Endothelial cell of umbilical vein (primary cell): ENCODE data around the gene SLC19A1. TPM values are rescaled to one million over a fixed set of nuclear protein-coding genes. Genes with fewer than 3 reads are reported as not detected.

Experiments used
- BruUV-seq: library from RNA; stranded (reverse); fragments of 400-500 nt; replicated peaks from 2 replicates; lab custom pipeline; 2021; lab: Mats Ljungman, UMichigan
- CTCF ChIA-PET: fragments of 300-600, 350-600 bp; sonication (Branson Sonifier 250); formaldehyde crosslinking; loops from one replicate; lab custom pipeline; 2021; ENCODE audit warnings: antibody characterized with exemption, inconsistent platforms; lab: Charles Lee
- POLR2A ChIA-PET: fragments of 300-600, 350-600 bp; sonication (Branson Sonifier 250); formaldehyde crosslinking; loops from one replicate; lab custom pipeline; 2021; ENCODE audit warnings: antibody characterized with exemption, inconsistent platforms; lab: Charles Lee
- DNase-seq: peaks from one replicate; pipeline ENCODE4 v3.0.0-alpha.2; 2011; ENCODE audit warnings: low read depth, low spot score
- FAIRE-seq: peaks from 2 replicates; lab custom pipeline; 2011; peaks lifted over from hg19 to GRCh38; lab: Jason Lieb, UNC
- H2AFZ ChIP-seq: 2 replicates; pipeline ENCODE4 v1.6.0; 2012; ENCODE audit warnings: low read depth, low read length, control low read depth, inconsistent platforms
- H3K27ac ChIP-seq: 2 replicates; pipeline ENCODE4 v1.5.1; 2011; ENCODE audit warnings: low read depth, mild to moderate bottlenecking, control low read depth, low read length, moderate library complexity; ENCODE audit not compliant: insufficient read depth
- H3K27me3 ChIP-seq, 2 experiments: 2 replicates each; pipeline versions ENCODE4 v1.6.0 to v1.6.1; 2011; ENCODE audit warnings: low read length in 2 of 2, mixed read lengths in 1 of 2; ENCODE audit not compliant: control insufficient read depth in 2 of 2, insufficient read depth in 2 of 2
- H3K36me3 ChIP-seq, 2 experiments: 2 replicates in 1 of 2; 3 replicates in 1 of 2; pipeline ENCODE4 v1.5.1; 2011; ENCODE audit warnings: low read length in 2 of 2, mild to moderate bottlenecking in 1 of 2, moderate library complexity in 1 of 2; ENCODE audit not compliant: control insufficient read depth in 2 of 2, insufficient read depth in 2 of 2; ENCODE audit errors: extremely low read depth in 1 of 2
- H3K4me1 ChIP-seq: 3 replicates; pipeline ENCODE4 v1.5.1; 2011; ENCODE audit warnings: mild to moderate bottlenecking, low read length; ENCODE audit not compliant: control insufficient read depth, insufficient read depth; ENCODE audit errors: extremely low read depth
- H3K4me2 ChIP-seq: 2 replicates; pipeline ENCODE4 v1.6.1; 2011; ENCODE audit warnings: low read length, control low read depth, mixed read lengths; ENCODE audit not compliant: insufficient read depth
- H3K4me3 ChIP-seq, 3 experiments: fragments of 200-600 bp in 1 of 3; sonication (generic), shearing (Covaris generic) in 1 of 3; replicated peaks in 1 of 3; 2 replicates each; pipeline ENCODE4 v1.5.1; 2011 to 2016; ENCODE audit warnings: control low read depth in 3 of 3, low read length in 3 of 3, mild to moderate bottlenecking in 2 of 3, inconsistent platforms in 1 of 3, low read depth in 1 of 3, moderate library complexity in 1 of 3; ENCODE audit not compliant: insufficient read depth in 1 of 3
- H3K79me2 ChIP-seq: 2 replicates; pipeline ENCODE4 v1.6.0; 2012; ENCODE audit warnings: low read length, inconsistent platforms; ENCODE audit not compliant: control insufficient read depth, insufficient read depth
- H3K9ac ChIP-seq: replicated peaks from 2 replicates; pipeline ENCODE3; 2011; ENCODE audit warnings: low read length, control low read depth; ENCODE audit not compliant: insufficient read depth; ENCODE audit errors: extremely low read depth
- H3K9me1 ChIP-seq: replicated peaks from 3 replicates; pipeline ENCODE4 v1.6.0; 2011; ENCODE audit warnings: mild to moderate bottlenecking, low read length; ENCODE audit not compliant: control insufficient read depth, insufficient read depth; ENCODE audit errors: extremely low read depth
- H3K9me3 ChIP-seq: replicated peaks from 2 replicates; pipeline ENCODE4 v1.5.1; 2012; ENCODE audit warnings: low read length, inconsistent platforms; ENCODE audit not compliant: control insufficient read depth, insufficient read depth
- H4K20me1 ChIP-seq: replicated peaks from 2 replicates; pipeline ENCODE3; 2011; ENCODE audit warnings: mild to moderate bottlenecking, low read length; ENCODE audit not compliant: control insufficient read depth, insufficient read depth; ENCODE audit errors: extremely low read depth
- CTCF ChIP-seq, 2 donors: IDR thresholded peaks; 1 replicate in 1 of 2; 2 replicates in 1 of 2; pipeline ENCODE4 v1.5.1; 2011; ENCODE audit warnings: low read length in 2 of 2, mild to moderate bottlenecking in 2 of 2, moderate library complexity in 2 of 2, control low read depth in 1 of 2, inconsistent platforms in 1 of 2, low read depth in 1 of 2; ENCODE audit not compliant: insufficient read depth in 1 of 2; ENCODE audit errors: extremely low read depth in 1 of 2
- EZH2 ChIP-seq: IDR thresholded peaks from 2 replicates; pipeline ENCODE4 v1.6.1; 2012; ENCODE audit warnings: borderline replicate concordance, low read depth, mild to moderate bottlenecking, moderate library complexity, low read length, inconsistent platforms; ENCODE audit not compliant: severe bottlenecking
- FOS ChIP-seq: IDR thresholded peaks from 2 replicates; pipeline ENCODE4 v1.6.1; 2011; ENCODE audit warnings: mild to moderate bottlenecking, low read length, moderate library complexity, borderline replicate concordance; ENCODE audit not compliant: insufficient read depth
- GATA2 ChIP-seq: IDR thresholded peaks from 2 replicates; pipeline ENCODE4 v1.7.0; 2011; ENCODE audit warnings: low read depth, mild to moderate bottlenecking, moderate library complexity, mixed read lengths, low read length; ENCODE audit not compliant: insufficient read length, insufficient read depth
- JUN ChIP-seq: IDR thresholded peaks from 2 replicates; pipeline ENCODE4 v1.6.1; 2011; ENCODE audit warnings: borderline replicate concordance, low read depth; ENCODE audit not compliant: insufficient read length, insufficient read depth
- MAX ChIP-seq: IDR thresholded peaks from 2 replicates; pipeline ENCODE4 v1.6.1; 2011; ENCODE audit not compliant: insufficient read depth, insufficient read length
- MYC ChIP-seq: IDR thresholded peaks from one replicate; pipeline ENCODE4 v1.6.1; 2011; ENCODE audit warnings: mild to moderate bottlenecking, low read depth, low read length
- POLR2A ChIP-seq: IDR thresholded peaks from 2 replicates; pipeline ENCODE4 v1.6.1; 2012; ENCODE audit warnings: low read depth, mild to moderate bottlenecking, control low read depth, low read length
- POLR2AphosphoS5 ChIP-seq: IDR thresholded peaks from 2 replicates; pipeline ENCODE4 v1.6.1; 2012; ENCODE audit warnings: low read depth, mild to moderate bottlenecking, control low read depth, low read length, moderate library complexity; ENCODE audit not compliant: insufficient read depth
- dilution Hi-C: fragments of 300-500 bp; cut with MboI; formaldehyde crosslinking; loops from one replicate; pipeline ENCODE4 v1.15.0; 2019; ENCODE audit warnings: low sequenced_read_pairs; ENCODE audit not compliant: extremely low pct_ligation_motif_present
- intact Hi-C: fragments of 100-400 bp; cut with micrococcal nuclease; formaldehyde crosslinking; loops from one replicate; pipeline ENCODE4 v1.10.0; 2022
- polyA plus RNA-seq, 4 experiments: library from polyadenylated mRNA; depleted of rRNA in 3 of 4; stranded (reverse) in 3 of 4; unstranded in 1 of 4; fragments of >200 nt; gene quantifications; 2 replicates each; pipeline versions ENCODE4 v1.2.1 to v1.2.3, GENCODE V29; 2011 to 2012; ENCODE audit warnings: missing spikeins in 1 of 4
- total RNA-seq: library from RNA; stranded (reverse); gene quantifications from 2 replicates; pipeline ENCODE4 v1.2.3, GENCODE V29; 2021

SLC19A1 gene
- total and polyA plus RNA-seq, 2 donors (not counting 3 experiments of a cell fraction or from before 2014, with no cell fraction given): 36.3 to 54.6 TPM

- Histone ChIP-seq H3K36me3 (peaks cover 4 to 17% of the 10 kb centered on the region in 2 experiments), H3K4me3 (no peak overlapping the region), H3K27ac (no peak overlapping the region), H3K9me3 (no peaks in the 10 kb centered on the region), H3K4me2 (no peak overlapping the region), H3K9me1 (no peaks in the 10 kb centered on the region), H3K79me2 (peaks cover 14% of the 10 kb centered on the region), H3K9ac (no peak overlapping the region), H3K27me3 (no peaks in the 10 kb centered on the region), H4K20me1 (no peaks in the 10 kb centered on the region), H3K4me1 (peaks cover 21% of the 10 kb centered on the region), H2AFZ (no peak overlapping the region)
- intact Hi-C loops (no loop called here), dilution Hi-C loops (no loop called here)
- CTCF ChIA-PET: no interaction called here
- no peak for TF ChIP-seq POLR2AphosphoS5
- no peak for TF ChIP-seq GATA2
- TF ChIP-seq POLR2A: no peak
- TF ChIP-seq CTCF (IDR thresholded peaks at IDR 0.05; ENCODE audit: extremely low read depth in 1 of 2, insufficient read depth in 1 of 2, low read depth in 1 of 2, low read length in 2 of 2): no peak
- no peak for TF ChIP-seq MYC
- no peak for TF ChIP-seq MAX
- TF ChIP-seq JUN: no peak
- TF ChIP-seq FOS: no peak
- no peak for TF ChIP-seq EZH2
- POLR2A ChIA-PET: no interaction called here
- no peak for DNase-seq
- no TSS peak for BruUV-seq
- FAIRE-seq: no peak
Observed at GRCh38 chr21:45516071-45516670, 26.1 kb downstream of the SLC19A1 start.
